IMR-90 (cell line): ENCODE data around the gene SUV39H2. TPM values are rescaled to one million over a fixed set of nuclear protein-coding genes. Genes with fewer than 3 reads are reported as not detected.

ENCODE experiments used
- ATAC-seq: fragments of 200-7000 bp; cut with Tn5 transposase; 2 replicates; pipeline ENCODE4 v1.9.1; 2020; ENCODE audit warnings: low read depth, mild to moderate bottlenecking, moderate library complexity
- BruUV-seq: library from RNA; stranded (reverse); fragments of 400-500 nt; replicated peaks from 2 replicates; lab custom pipeline; 2021; lab: Mats Ljungman, UMichigan
- CTCF ChIA-PET: fragments of 300-600 bp; formaldehyde crosslinking; extraction: SDS; loops from one replicate; lab custom pipeline; 2021; ENCODE audit warnings: antibody characterized with exemption; lab: Yijun Ruan, JAX
- POLR2A ChIA-PET: fragments of 300-600 bp; sonication (Branson Sonifier 250); formaldehyde crosslinking; loops from one replicate; lab custom pipeline; 2022; ENCODE audit warnings: antibody characterized with exemption; ENCODE audit not compliant: unreplicated experiment; lab: Charles Lee
- DNase-seq: peaks from one replicate; pipeline ENCODE4 v3.0.0; 2013
- H2AFZ ChIP-seq: replicated peaks from 2 replicates; pipeline ENCODE3; 2013; ENCODE audit warnings: low read length, mild to moderate bottlenecking; ENCODE audit not compliant: poor library complexity
- H2AK5ac ChIP-seq: 2 replicates; pipeline ENCODE4 v1.6.1; 2013; ENCODE audit warnings: low read depth, low read length, inconsistent platforms
- H2AK9ac ChIP-seq: replicated peaks from 2 replicates; pipeline ENCODE3; 2013; ENCODE audit warnings: mild to moderate bottlenecking, low read depth, low read length, moderate library complexity; ENCODE audit not compliant: poor library complexity
- H2BK120ac ChIP-seq: 2 replicates; pipeline ENCODE4 v1.6.1; 2013; ENCODE audit warnings: low read depth, low read length, inconsistent platforms
- H2BK15ac ChIP-seq: 3 replicates; pipeline ENCODE4 v1.6.1; 2013; ENCODE audit warnings: low read depth, low read length, inconsistent platforms
- H2BK20ac ChIP-seq: 2 replicates; pipeline ENCODE4 v1.6.1; 2013; ENCODE audit warnings: low read depth, mild to moderate bottlenecking, inconsistent platforms, low read length, moderate library complexity
- H2BK5ac ChIP-seq: 2 replicates; pipeline ENCODE4 v1.6.1; 2013; ENCODE audit warnings: mild to moderate bottlenecking, low read depth, low read length, inconsistent platforms; ENCODE audit not compliant: poor library complexity, severe bottlenecking
- H3K14ac ChIP-seq: replicated peaks from 2 replicates; pipeline ENCODE4 v1.6.1; 2013; ENCODE audit warnings: low read depth, low read length, inconsistent platforms
- H3K18ac ChIP-seq: 2 replicates; pipeline ENCODE4 v1.6.1; 2013; ENCODE audit warnings: low read depth, low read length, control low read depth
- H3K23ac ChIP-seq: 2 replicates; pipeline ENCODE4 v1.6.1; 2013; ENCODE audit warnings: low read depth, low read length, inconsistent platforms
- H3K27ac ChIP-seq: 2 replicates; pipeline ENCODE4 v1.5.1; 2013; ENCODE audit warnings: mild to moderate bottlenecking, control low read depth, low read length; ENCODE audit not compliant: insufficient read depth
- H3K27me3 ChIP-seq: 2 replicates; pipeline ENCODE4 v1.6.1; 2013; ENCODE audit warnings: low read length; ENCODE audit not compliant: control insufficient read depth, insufficient read depth
- H3K36me3 ChIP-seq: 2 replicates; pipeline ENCODE4 v1.6.1; 2013; ENCODE audit warnings: low read length, mixed read lengths; ENCODE audit not compliant: control insufficient read depth, insufficient read depth
- H3K4ac ChIP-seq: 2 replicates; pipeline ENCODE4 v1.6.1; 2013; ENCODE audit warnings: low read depth, low read length, inconsistent platforms
- H3K4me1 ChIP-seq: 2 replicates; pipeline ENCODE4 v1.6.1; 2013; ENCODE audit warnings: low read length, mixed read lengths; ENCODE audit not compliant: control insufficient read depth, insufficient read depth
- H3K4me2 ChIP-seq: 2 replicates; pipeline ENCODE4 v1.6.1; 2013; ENCODE audit warnings: low read depth, mild to moderate bottlenecking, control low read depth, low read length, moderate library complexity
- H3K4me3 ChIP-seq: 2 replicates; pipeline ENCODE4 v1.5.1; 2013; ENCODE audit warnings: low read depth, mild to moderate bottlenecking, control low read depth, low read length, moderate library complexity; ENCODE audit not compliant: insufficient read depth
- H3K56ac ChIP-seq: 2 replicates; pipeline ENCODE4 v1.6.1; 2013; ENCODE audit warnings: low read length, inconsistent platforms; ENCODE audit not compliant: insufficient read depth; ENCODE audit errors: extremely low read depth
- H3K79me1 ChIP-seq, 2 experiments: 2 replicates each; pipeline ENCODE4 v1.6.1; 2013; ENCODE audit warnings: low read length in 2 of 2, inconsistent platforms in 1 of 2, low read depth in 1 of 2
- H3K9ac ChIP-seq: 2 replicates; pipeline ENCODE4 v1.6.1; 2013; ENCODE audit warnings: low read depth, low read length, control low read depth
- H3K9me1 ChIP-seq: 2 replicates; pipeline ENCODE4 v1.6.1; 2013; ENCODE audit warnings: low read length, inconsistent platforms; ENCODE audit not compliant: insufficient read depth
- H3K9me3 ChIP-seq: 2 replicates; pipeline ENCODE4 v1.6.1; 2013; ENCODE audit warnings: low read length; ENCODE audit not compliant: control insufficient read depth, insufficient read depth
- H4K20me1 ChIP-seq: 2 replicates; pipeline ENCODE4 v1.6.1; 2013; ENCODE audit warnings: low read length, inconsistent platforms; ENCODE audit not compliant: insufficient read depth
- H4K5ac ChIP-seq: 2 replicates; pipeline ENCODE4 v1.6.1; 2013; ENCODE audit warnings: mild to moderate bottlenecking, low read depth, low read length, control low read depth
- H4K8ac ChIP-seq, 2 experiments: 2 replicates each; pipeline ENCODE4 v1.6.1; 2013; ENCODE audit warnings: low read depth in 2 of 2, low read length in 2 of 2, control low read depth in 1 of 2, inconsistent platforms in 1 of 2
- H4K91ac ChIP-seq: 2 replicates; pipeline ENCODE4 v1.6.1; 2013; ENCODE audit warnings: low read depth, low read length, inconsistent platforms; ENCODE audit not compliant: insufficient read depth
- BHLHE40 ChIP-seq: fragments of 150-350 bp; IDR thresholded peaks from 2 replicates; pipeline ENCODE4 v1.6.1; 2016; ENCODE audit warnings: mild to moderate bottlenecking, low read depth, low read length
- CEBPB ChIP-seq: IDR thresholded peaks from 2 replicates; pipeline ENCODE4 v1.6.1; 2012; ENCODE audit warnings: low read depth, low read length, improper control_type of control experiment
- CHD1 ChIP-seq: IDR thresholded peaks from 2 replicates; pipeline ENCODE4 v1.6.1; 2012; ENCODE audit warnings: low read depth, low read length, improper control_type of control experiment
- ELK1 ChIP-seq: fragments of 150-350 bp; IDR thresholded peaks from 2 replicates; pipeline ENCODE4 v1.6.1; 2016; ENCODE audit warnings: low read depth, mild to moderate bottlenecking, low read length, moderate library complexity, borderline replicate concordance
- FOS ChIP-seq: fragments of 150-350 bp; IDR thresholded peaks from 2 replicates; pipeline ENCODE4 v1.6.1; 2016; ENCODE audit warnings: low read depth, low read length
- MAFK ChIP-seq: IDR thresholded peaks from 2 replicates; pipeline ENCODE4 v1.6.1; 2012; ENCODE audit warnings: low read depth, low read length, improper control_type of control experiment
- MAZ ChIP-seq: IDR thresholded peaks from 2 replicates; pipeline ENCODE4 v1.6.1; 2012; ENCODE audit warnings: low read depth, mild to moderate bottlenecking, low read length, improper control_type of control experiment, moderate library complexity, borderline replicate concordance
- MXI1 ChIP-seq: IDR thresholded peaks from 2 replicates; pipeline ENCODE4 v1.6.1; 2012; ENCODE audit warnings: low read depth, mild to moderate bottlenecking, low read length, moderate library complexity, borderline replicate concordance
- NFE2L2 ChIP-seq: fragments of 150-350 bp; IDR thresholded peaks from 2 replicates; pipeline ENCODE4 v1.6.1; 2016; ENCODE audit warnings: low read depth, mild to moderate bottlenecking, low read length
- POLR2A ChIP-seq: IDR thresholded peaks from 2 replicates; pipeline ENCODE4 v1.6.1; 2012; ENCODE audit warnings: mild to moderate bottlenecking, low read depth, low read length
- RAD21 ChIP-seq: IDR thresholded peaks from 2 replicates; pipeline ENCODE4 v1.6.1; 2012; ENCODE audit warnings: low read length, improper control_type of control experiment
- RCOR1 ChIP-seq: IDR thresholded peaks from 2 replicates; pipeline ENCODE4 v1.6.1; 2012; ENCODE audit warnings: mild to moderate bottlenecking, low read length, improper control_type of control experiment; ENCODE audit not compliant: insufficient replicate concordance
- RFX5 ChIP-seq: IDR thresholded peaks from 2 replicates; pipeline ENCODE4 v1.8.0; 2012; ENCODE audit warnings: low read depth, mild to moderate bottlenecking, low read length, moderate library complexity
- SMC3 ChIP-seq: fragments of 150-350 bp; IDR thresholded peaks from 2 replicates; pipeline ENCODE4 v1.6.1; 2016; ENCODE audit warnings: low read depth, mild to moderate bottlenecking, antibody characterized with exemption, low read length, moderate library complexity
- WGBS, 2 experiments: methylation state at CpG; one replicate each; pipeline versions ENCODE4 v1.1.5 to v1.1.7; 2013; ENCODE audit warnings: missing lambda C conversion rate in 2 of 2; ENCODE audit not compliant: insufficient read length in 1 of 2; ENCODE audit errors: extremely low coverage in 2 of 2; 5-methylcytosine and 5-hydroxymethylcytosine counted together
- dilution Hi-C: fragments of 300-500 bp; cut with HindIII; formaldehyde crosslinking; loops from one replicate; pipeline ENCODE4 v1.14.3; 2018; ENCODE audit warnings: low sequenced_read_pairs; ENCODE audit not compliant: unreplicated experiment
- in situ Hi-C: fragments of 300-500 bp; cut with MboI; formaldehyde crosslinking; loops from 3 replicates; pipeline ENCODE4 v1.14.3; 2019; ENCODE audit warnings: low sequenced_read_pairs, inconsistent platforms, mixed read lengths
- intact Hi-C: fragments of 100-400 bp; cut with micrococcal nuclease; formaldehyde crosslinking; loops from 2 replicates; pipeline ENCODE4 v1.10.0; 2022
- polyA plus RNA-seq, 3 experiments: library from polyadenylated mRNA; depleted of rRNA; stranded (reverse); fragments of >200 nt; gene quantifications; 2 replicates each; pipeline ENCODE4 v1.2.3, GENCODE V29; 2012; ENCODE audit warnings: low replicate concordance in 1 of 3
- total RNA-seq: library from RNA; depleted of rRNA; stranded (reverse); fragments of >200 nt; gene quantifications from 2 replicates; pipeline ENCODE4 v1.2.3, GENCODE V29; 2012
- TF ChIP-seq, protein P1 (sequence below): conservative IDR thresholded peaks from 2 replicates; pipeline ENCODE4 v1.5.1; 2012; ENCODE audit warnings: mild to moderate bottlenecking, low read depth, low read length, improper control_type of control experiment
- TF ChIP-seq, protein P2 (sequence below): fragments of 150-350 bp; IDR thresholded peaks from 2 replicates; pipeline ENCODE4 v1.6.1; 2017; ENCODE audit warnings: mild to moderate bottlenecking, antibody characterized with exemption, low read length, low read depth

Gene SUV39H2
- total and polyA plus RNA-seq, 2 of the 4 experiments (the other 2 are of a cell fraction), result 5.3 to 14.5 TPM

DNA sequence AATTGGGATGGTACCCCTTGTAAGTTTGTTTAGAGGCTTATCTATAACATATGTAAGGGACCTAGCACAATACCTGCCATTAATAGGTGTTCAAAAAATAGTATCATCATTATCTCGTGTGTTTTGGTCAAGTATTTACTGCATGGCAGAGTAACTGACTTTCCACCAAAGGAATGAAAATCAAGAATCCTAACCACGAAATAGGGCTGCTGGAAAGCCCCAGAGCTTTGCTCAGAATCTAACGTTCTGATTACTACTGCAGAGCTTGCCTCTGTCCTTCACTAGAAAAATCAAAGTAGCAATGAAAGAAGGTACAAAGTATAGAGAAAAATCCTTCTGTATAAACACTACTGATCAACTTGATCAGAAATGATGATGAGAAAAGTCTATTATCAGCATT is 40.3 kb downstream of the SUV39H2 start:
- intact Hi-C loops (no loop called here), in situ Hi-C loops (no loop called here), dilution Hi-C loops (no loop called here)
- no peak for ATAC-seq
- Histone ChIP-seq H2AK9ac (no peak overlapping the region), H3K9me3 (peaks cover 12% of the 10 kb centered on the region), H4K20me1 (no peaks in the 10 kb centered on the region), H2BK120ac (no peak overlapping the region), H3K4me2 (no peak overlapping the region), H3K27me3 (no peaks in the 10 kb centered on the region), H2BK15ac (no peak overlapping the region), H3K56ac (no peak overlapping the region), H2BK5ac (no peak overlapping the region), H2AFZ (no peak overlapping the region), H2BK20ac (no peak overlapping the region), H3K9me1 (peaks cover 7% of the 10 kb centered on the region), H3K4ac (no peak overlapping the region), H2AK5ac (no peak overlapping the region), H3K36me3 (peaks cover 50% of the 10 kb centered on the region), H3K14ac (no peak overlapping the region), H4K5ac (no peak overlapping the region), H3K4me3 (no peak overlapping the region), H3K18ac (no peak overlapping the region), H4K8ac (no peak overlapping the region), H3K4me1 (no peaks in the 10 kb centered on the region), H3K79me1 (peaks cover 0 to 6% of the 10 kb centered on the region in 2 experiments; a peak in 2 of 4 replicates), H3K27ac (no peak overlapping the region), H3K9ac (no peak overlapping the region), H3K23ac (no peak overlapping the region), H4K91ac (no peak overlapping the region)
- no TSS peak for BruUV-seq
- WGBS, 2 experiments, result no CpG with 5 or more reads among the region's 3 CpGs
- no peak for DNase-seq
- TF ChIP-seq MAZ (no peak), BHLHE40 (no peak), CEBPB (no peak), RAD21 (no peak), RCOR1 (no peak), MAFK (no peak), ELK1 (no peak), CHD1 (no peak), FOS (no peak), POLR2A (no peak), RFX5 (no peak), MXI1 (no peak), NFE2L2 (no peak), SMC3 (no peak)
- TF ChIP-seq, protein P1, sequence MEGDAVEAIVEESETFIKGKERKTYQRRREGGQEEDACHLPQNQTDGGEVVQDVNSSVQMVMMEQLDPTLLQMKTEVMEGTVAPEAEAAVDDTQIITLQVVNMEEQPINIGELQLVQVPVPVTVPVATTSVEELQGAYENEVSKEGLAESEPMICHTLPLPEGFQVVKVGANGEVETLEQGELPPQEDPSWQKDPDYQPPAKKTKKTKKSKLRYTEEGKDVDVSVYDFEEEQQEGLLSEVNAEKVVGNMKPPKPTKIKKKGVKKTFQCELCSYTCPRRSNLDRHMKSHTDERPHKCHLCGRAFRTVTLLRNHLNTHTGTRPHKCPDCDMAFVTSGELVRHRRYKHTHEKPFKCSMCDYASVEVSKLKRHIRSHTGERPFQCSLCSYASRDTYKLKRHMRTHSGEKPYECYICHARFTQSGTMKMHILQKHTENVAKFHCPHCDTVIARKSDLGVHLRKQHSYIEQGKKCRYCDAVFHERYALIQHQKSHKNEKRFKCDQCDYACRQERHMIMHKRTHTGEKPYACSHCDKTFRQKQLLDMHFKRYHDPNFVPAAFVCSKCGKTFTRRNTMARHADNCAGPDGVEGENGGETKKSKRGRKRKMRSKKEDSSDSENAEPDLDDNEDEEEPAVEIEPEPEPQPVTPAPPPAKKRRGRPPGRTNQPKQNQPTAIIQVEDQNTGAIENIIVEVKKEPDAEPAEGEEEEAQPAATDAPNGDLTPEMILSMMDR, result no peak
- TF ChIP-seq, protein P2, sequence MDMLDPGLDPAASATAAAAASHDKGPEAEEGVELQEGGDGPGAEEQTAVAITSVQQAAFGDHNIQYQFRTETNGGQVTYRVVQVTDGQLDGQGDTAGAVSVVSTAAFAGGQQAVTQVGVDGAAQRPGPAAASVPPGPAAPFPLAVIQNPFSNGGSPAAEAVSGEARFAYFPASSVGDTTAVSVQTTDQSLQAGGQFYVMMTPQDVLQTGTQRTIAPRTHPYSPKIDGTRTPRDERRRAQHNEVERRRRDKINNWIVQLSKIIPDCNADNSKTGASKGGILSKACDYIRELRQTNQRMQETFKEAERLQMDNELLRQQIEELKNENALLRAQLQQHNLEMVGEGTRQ, result no peak
- ChIA-PET POLR2A (no interaction called here), CTCF (no interaction called here)
